Astrocyte (in vitro differentiated cells and primary cell): ENCODE measurements around the gene DIAPH2.

Experiments used
- EZH2 ChIP-seq: IDR thresholded peaks from 2 replicates; pipeline ENCODE4 v1.6.1; 2012; ENCODE audit warnings: mild to moderate bottlenecking, low read length, inconsistent platforms; ENCODE audit not compliant: insufficient read depth
- TF ChIP-seq, protein P1 (sequence below): IDR thresholded peaks from 2 replicates; pipeline ENCODE4 v1.5.1; 2011; ENCODE audit warnings: low read depth, mild to moderate bottlenecking, inconsistent platforms, low read length, moderate library complexity; ENCODE audit not compliant: insufficient read depth

DNA sequence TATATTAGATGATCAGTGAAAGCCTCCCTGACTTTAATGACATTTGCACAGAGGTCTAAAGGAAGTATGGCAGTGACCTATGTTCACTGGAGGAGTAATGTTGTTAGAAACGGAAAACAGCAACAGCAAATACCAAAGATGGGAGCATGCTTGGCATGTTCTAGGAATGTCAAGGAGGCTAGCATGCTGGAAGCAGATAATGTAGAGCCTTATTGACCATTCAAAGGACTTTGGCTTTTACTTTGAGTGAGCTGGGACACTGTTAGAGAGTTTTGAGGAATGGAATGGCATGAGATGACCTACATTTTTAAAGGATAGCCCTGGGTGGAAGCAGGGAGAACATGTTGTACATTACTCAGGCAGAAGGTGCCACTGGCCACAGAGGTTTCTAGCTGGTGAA is 205.1 kb downstream of the DIAPH2 start:
- TF ChIP-seq, protein P1, sequence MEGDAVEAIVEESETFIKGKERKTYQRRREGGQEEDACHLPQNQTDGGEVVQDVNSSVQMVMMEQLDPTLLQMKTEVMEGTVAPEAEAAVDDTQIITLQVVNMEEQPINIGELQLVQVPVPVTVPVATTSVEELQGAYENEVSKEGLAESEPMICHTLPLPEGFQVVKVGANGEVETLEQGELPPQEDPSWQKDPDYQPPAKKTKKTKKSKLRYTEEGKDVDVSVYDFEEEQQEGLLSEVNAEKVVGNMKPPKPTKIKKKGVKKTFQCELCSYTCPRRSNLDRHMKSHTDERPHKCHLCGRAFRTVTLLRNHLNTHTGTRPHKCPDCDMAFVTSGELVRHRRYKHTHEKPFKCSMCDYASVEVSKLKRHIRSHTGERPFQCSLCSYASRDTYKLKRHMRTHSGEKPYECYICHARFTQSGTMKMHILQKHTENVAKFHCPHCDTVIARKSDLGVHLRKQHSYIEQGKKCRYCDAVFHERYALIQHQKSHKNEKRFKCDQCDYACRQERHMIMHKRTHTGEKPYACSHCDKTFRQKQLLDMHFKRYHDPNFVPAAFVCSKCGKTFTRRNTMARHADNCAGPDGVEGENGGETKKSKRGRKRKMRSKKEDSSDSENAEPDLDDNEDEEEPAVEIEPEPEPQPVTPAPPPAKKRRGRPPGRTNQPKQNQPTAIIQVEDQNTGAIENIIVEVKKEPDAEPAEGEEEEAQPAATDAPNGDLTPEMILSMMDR, result no peak
- no peak for TF ChIP-seq EZH2
